GM18870 (cell line): Measurements from ENCODE around the gene PDE3A.

Source experiments
- ATAC-seq: cut with Tn5 transposase; IDR thresholded peaks from one replicate; pipeline ENCODE4 v1.9.1; 2021; ENCODE audit warnings: moderate library complexity; ENCODE audit not compliant: unreplicated experiment

PDE3A gene

DNA sequence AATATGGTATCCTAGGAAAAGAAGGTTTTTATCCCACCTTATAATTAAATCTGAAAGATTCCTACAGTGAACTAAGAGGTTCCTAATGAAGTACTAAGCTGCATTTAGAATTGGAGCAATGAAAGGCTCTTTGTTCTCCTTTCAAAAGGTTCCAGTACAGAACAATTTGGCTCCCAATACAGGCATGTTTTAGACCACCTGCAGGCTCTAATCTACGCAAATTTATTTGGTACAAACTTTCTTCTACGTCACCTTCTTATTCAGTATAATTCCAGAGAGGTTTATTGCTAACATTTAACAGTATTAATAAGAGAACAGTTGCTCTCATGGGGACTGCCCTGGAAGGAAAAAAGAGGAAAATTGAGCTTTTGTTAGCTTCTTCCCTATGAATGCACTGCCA lies 289.2 kb downstream of the PDE3A start:
- ATAC-seq = no peak

- ATAC-seq = no peak
Measured at GRCh38 chr12:20681334-20681733, 313.0 kb downstream of the PDE3A start.

- no peak for ATAC-seq
Measured at GRCh38 chr12:20695232-20695631, 326.9 kb downstream of the PDE3A start, which contains the start of gene SLCO1C1. Gene SLCO1C1, plus strand, starts transcription at chr12:20695332. Its CDS starts 4,245 bp downstream, at chr12:20699577.

- ATAC-seq = no peak
Measured at GRCh38 chr12:20696181-20696905, 328.0 kb downstream of the PDE3A start.

GRCh38 chr12:20701106-20701505 lies 332.8 kb downstream of the PDE3A start:
- no peak for ATAC-seq

- ATAC-seq = no peak
Measured at GRCh38 chr12:20704860-20705259, 336.5 kb downstream of the PDE3A start.

DNA sequence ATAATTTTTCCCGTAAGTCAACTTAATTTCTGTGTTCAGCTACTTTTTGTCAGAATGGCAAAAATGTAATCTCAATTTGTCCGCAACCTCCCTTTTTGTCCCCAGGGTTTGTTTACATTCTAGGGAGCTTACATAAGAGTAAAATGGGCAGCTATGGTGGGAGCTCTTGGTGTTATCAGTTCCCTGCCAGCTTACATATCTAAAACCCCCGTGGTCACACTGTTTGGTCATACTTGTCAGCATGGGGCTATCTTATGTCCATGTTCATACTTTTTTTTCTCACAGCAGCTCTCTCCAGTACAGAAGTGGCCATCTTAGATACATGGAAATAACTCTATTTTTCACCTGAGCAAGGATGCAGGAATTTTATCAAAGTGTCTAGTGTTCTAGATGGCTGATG lies 343.5 kb downstream of the PDE3A start:
- ATAC-seq = no peak

DNA sequence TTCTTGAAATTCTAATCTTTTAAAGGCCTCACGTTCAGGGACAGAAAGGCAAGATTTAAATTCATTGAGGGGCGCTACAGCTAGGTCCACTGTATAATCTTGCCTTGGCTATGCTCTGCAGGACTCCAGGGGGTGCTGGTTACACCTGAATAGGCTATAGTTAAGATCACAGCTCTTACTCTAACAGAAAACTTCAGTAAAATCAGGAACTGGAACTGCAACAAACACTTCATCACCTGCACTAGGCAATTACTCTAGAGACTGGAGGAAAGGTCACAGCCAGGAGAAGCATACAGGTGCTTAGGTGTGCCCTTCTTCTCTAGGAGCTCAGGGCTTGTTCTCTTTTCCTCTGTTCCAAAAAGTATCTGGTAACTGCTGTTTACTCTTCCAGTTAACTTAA lies 347.7 kb downstream of the PDE3A start:
- ATAC-seq = no peak

DNA sequence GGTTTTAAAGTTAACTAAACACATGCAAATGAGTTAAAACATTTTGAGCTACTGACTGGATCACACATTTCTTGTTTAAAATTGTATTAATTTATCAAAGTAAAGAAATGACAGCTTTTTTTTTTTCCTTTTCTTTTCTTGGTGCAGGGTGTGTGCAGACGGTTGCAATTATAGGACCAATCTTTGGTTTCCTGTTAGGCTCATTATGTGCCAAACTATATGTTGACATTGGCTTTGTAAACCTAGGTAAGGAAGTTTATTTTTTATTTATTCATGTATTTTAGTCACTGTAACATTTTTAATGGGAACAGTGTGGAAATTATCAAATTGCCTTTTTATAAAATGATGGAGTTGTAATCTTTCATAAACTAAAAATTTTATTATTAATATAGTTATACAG lies 348.6 kb downstream of the PDE3A start:
- ATAC-seq = no peak

GRCh38 chr12:20718294-20718693 lies 350.0 kb downstream of the PDE3A start:
- no peak for ATAC-seq

DNA sequence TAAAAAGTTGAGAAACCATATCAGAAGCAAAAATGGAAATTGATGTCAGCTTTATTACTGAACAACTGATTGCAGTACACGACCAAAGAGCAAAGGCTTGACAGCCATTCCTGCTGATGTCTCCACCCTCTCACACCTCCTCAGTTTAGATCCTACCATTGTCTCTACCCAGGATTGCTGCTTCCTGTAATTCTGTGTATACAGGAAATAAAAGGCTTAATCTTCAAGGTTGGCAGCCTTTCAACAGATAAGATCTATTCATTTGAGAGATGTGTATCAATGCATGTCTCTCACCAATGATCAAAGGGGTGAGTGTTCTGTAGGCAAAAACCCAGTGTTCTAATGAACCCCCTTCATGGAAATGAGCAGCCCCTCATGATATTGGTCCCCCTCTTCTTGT lies 353.8 kb downstream of the PDE3A start:
- ATAC-seq = no peak

DNA sequence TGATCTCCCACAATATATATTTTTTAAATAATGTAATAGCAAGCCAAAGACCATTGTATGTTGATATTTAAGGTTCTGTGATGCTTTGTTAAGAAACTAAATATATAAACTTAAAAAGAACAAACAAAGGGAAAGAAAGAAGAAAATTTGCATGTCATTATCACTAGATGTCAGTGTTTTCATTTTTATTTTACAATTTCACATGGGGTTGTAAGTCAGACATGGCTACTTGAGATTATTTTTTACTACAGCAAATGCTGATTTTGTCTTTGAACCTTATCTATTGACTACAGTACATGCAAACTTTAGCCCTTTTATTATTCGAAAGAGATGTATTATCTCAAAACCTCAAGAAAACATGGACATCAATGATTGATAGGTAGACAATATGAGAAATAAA lies 362.9 kb downstream of the PDE3A start:
- no peak for ATAC-seq
